Measurements from ENCODE around the gene PDPK1. TPM values are rescaled to one million over a fixed set of nuclear protein-coding genes. Genes with fewer than 3 reads are reported as not detected.
A peak's percentile ranks its signal among the peaks of the same experiment; 100 is the strongest.

The PDPK1 gene
- polyA plus RNA-seq (ENCODE audit: insufficient read length in 4 of 4): 10 to 100 TPM; 40.2 to 54.3 (median 46.8) TPM

- peak; percentile 78 to 88 (median 86) for DNase-seq (ENCODE audit: low read depth in 4 of 4, low spot score in 3 of 4)
These were observed at the start of gene PDPK1 for GRCh38 chr16:2537451-2538379. PDPK1 (plus strand) TSS chr16:2538021; CDS start chr16:2538113, 92 bp downstream.

- DNase-seq (ENCODE audit: low read depth in 4 of 4, low spot score in 3 of 4): no peak
These were observed 48.2 kb upstream of the PDPK1 start for GRCh38 chr16:2489581-2489980.

- no peak for DNase-seq (ENCODE audit: low read depth in 4 of 4, low spot score in 3 of 4)
These were observed 47.4 kb upstream of the PDPK1 start for GRCh38 chr16:2490190-2491105.

- no peak for DNase-seq (ENCODE audit: low read depth in 4 of 4, low spot score in 3 of 4)
These were observed 45.5 kb upstream of the PDPK1 start for GRCh38 chr16:2492292-2492691.

DNA sequence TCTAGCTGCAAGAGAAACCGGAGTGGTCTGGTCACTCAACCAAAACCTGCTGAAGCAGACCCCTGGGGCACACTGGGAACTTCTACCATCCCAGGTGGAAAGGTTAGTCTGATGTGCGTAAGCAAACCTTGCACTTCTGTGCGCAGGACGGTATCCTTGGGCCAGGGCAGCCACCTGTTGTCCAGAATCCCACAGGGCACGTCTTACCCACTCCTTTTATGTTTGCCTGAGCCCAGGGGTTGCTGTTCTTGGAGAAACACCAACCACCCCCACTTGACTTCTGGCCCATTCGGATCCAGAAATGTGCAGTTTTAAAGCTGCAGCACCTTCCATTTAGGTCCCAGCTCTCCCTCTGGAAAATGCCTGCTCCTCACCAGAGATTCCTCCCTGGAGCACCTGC, 44.2 kb upstream of the PDPK1 start:
- DNase-seq (ENCODE audit: low read depth in 4 of 4, low spot score in 3 of 4): no peak

- no peak for DNase-seq (ENCODE audit: low read depth in 4 of 4, low spot score in 3 of 4)
These were observed 43.2 kb upstream of the PDPK1 start for GRCh38 chr16:2494616-2495015.

GRCh38 chr16:2495041-2495440, 42.8 kb upstream of the PDPK1 start:
- DNase-seq (ENCODE audit: low read depth in 4 of 4, low spot score in 3 of 4): no peak

DNA sequence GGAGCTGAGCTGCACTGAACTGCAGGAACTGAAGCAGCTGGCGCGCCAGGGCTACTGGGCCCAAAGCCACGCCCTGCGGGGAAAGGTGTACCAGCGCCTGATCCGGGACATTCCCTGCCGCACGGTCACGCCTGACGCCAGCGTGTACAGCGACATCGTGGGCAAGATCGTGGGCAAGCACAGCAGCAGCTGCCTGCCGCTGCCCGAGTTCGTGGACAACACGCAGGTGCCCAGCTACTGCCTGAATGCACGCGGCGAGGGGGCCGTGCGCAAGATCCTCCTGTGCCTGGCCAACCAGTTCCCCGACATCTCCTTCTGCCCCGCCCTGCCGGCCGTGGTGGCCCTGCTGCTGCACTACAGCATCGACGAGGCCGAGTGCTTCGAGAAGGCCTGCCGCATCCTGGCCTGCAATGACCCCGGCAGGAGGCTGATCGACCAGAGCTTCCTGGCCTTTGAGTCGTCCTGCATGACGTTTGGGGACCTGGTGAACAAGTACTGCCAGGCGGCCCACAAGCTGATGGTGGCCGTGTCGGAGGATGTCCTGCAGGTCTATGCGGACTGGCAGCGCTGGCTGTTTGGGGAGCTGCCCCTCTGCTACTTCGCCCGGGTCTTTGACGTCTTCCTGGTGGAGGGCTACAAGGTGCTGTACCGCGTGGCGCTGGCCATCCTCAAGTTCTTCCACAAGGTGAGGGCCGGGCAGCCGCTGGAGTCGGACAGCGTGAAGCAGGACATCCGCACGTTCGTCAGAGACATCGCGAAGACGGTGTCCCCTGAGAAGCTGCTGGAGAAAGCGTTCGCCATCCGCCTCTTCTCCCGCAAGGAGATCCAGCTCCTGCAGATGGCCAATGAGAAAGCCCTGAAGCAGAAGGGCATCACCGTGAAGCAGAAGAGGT, 41.4 kb upstream of the PDPK1 start:
- no peak for DNase-seq (ENCODE audit: low read depth in 4 of 4, low spot score in 3 of 4)

- no peak for DNase-seq (ENCODE audit: low read depth in 4 of 4, low spot score in 3 of 4)
These were observed 40.6 kb upstream of the PDPK1 start for GRCh38 chr16:2497116-2497630.

DNA sequence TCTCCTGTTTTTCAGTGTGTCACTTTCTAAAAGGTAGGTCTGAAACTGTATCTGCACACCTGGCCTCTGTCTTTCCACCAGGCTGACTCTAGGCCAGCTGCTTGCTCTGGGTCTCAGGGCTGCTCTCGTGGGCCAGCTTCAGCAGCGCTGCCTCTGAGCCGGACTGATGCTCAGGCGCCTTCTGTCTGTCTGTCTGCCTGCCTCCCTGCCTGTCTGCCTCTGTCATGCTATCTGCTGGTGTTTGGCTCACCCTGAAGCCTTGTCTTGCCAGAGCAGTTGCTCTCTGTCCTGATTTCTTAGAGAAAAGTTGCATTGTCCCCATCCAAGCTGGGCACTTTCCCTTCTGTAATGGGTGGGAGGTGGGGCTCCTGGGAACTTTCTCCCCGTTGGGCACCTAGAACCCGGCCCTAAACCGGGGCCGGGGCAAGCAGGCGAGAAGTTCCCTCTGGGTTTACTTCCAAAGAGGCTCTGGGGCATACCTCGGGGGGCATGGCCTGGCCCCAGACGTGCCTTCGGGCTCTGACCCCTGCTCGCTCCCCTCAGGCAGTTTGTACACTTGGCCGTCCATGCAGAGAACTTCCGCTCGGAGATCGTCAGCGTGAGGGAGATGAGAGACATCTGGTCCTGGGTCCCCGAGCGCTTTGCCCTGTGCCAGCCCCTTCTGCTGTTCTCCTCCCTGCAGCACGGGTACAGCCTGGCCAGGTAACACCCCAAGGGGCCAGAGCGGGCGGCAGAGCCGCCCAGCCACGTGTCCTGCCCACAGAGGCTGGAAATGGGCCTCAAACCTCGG, 39.9 kb upstream of the PDPK1 start:
- DNase-seq (ENCODE audit: low read depth in 4 of 4, low spot score in 3 of 4): no peak

DNA sequence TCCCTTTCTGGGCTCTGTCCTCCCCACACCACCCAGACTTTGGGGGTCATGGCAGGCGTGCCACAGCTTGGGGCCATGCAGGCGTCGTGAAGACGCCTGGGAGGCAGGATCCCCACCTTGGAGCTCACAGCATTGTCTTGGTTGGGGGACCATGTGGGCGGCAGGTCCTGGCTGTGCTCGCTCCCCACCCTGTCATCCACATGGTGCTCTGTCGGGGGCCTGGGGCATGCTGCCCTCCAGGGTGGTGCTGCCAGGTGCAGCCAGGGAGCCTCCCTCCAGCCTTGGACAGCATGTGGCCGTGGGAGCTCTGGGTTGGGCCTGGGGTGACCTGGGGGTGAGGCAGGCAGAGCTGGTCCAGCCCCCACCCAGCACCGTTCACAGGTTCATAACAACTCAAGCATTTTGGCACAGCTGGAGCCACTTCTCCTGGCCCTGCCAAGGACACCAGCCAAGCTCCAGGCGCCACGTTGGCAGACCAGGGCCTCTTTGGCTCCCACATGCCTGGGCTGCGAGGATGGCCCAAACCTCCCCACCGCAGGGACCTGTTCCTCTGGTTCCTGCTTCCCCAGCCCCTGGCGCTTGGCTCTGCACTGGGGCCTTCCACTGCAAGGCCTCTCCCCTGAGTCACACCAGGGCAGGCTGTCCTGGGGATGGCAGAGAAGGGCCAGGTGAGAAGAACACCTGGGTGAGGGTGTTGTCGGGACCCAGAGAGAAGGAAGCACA, 39.1 kb upstream of the PDPK1 start:
- no peak for DNase-seq (ENCODE audit: low read depth in 4 of 4, low spot score in 3 of 4)

- DNase-seq (ENCODE audit: low read depth in 4 of 4, low spot score in 3 of 4): no peak
These were observed 38.4 kb upstream of the PDPK1 start for GRCh38 chr16:2499454-2499853.

- DNase-seq (ENCODE audit: low read depth in 4 of 4, low spot score in 3 of 4): no peak
These were observed 37.9 kb upstream of the PDPK1 start for GRCh38 chr16:2499890-2500429.

DNA sequence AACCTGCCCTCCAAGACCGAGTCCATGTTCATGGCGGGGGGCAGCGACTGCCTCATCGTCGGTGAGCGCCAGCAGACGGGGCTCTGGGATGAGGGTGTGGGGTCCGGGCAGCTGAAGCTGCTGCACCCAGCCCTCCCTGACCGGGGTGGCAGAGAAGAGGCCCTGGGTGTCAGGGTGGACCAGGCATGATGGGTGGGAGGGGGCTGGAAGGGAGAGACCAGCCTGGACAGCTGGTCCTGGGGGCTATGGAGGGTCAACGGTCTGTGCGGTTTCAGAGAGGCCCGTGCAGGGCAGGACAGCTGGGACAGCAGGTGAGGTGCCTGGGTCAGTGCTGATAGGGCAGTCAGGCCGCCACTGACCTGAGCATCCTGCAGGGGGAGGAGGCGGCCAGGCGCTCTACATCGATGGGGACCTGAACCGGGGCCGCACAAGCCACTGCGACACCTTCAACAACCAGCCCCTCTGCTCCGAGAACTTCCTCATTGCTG, 37.3 kb upstream of the PDPK1 start:
- DNase-seq (ENCODE audit: low read depth in 4 of 4, low spot score in 3 of 4): no peak

GRCh38 chr16:2500918-2501750, 36.7 kb upstream of the PDPK1 start:
- DNase-seq (ENCODE audit: low read depth in 4 of 4, low spot score in 3 of 4): peak; percentile 73 to 80 (median 78)

GRCh38 chr16:2501946-2502895, 35.6 kb upstream of the PDPK1 start:
- no peak for DNase-seq (ENCODE audit: low read depth in 4 of 4, low spot score in 3 of 4)
